CD4-positive, alpha-beta memory T cell (primary cell): ENCODE measurements around the gene ROBO1. TPM values are rescaled to one million over a fixed set of nuclear protein-coding genes. Genes with fewer than 3 reads are reported as not detected.

Experiments used
- CTCF ChIA-PET: fragments of 350-600 bp; sonication (Branson Sonifier 250); formaldehyde crosslinking; loops from one replicate; lab custom pipeline; 2021; ENCODE audit warnings: inconsistent platforms; ENCODE audit not compliant: partially characterized antibody; lab: Charles Lee
- POLR2A ChIA-PET: fragments of 350-600 bp; sonication (Branson Sonifier 250); formaldehyde crosslinking; loops from one replicate; lab custom pipeline; 2021; ENCODE audit not compliant: partially characterized antibody; lab: Charles Lee
- DNase-seq, 5 donors: peaks; one replicate each; pipeline versions ENCODE4 v3.0.0 to v3.0.0-alpha.2; 2020 to 2022; ENCODE audit warnings: mixed read lengths in 1 of 5
- H3K27ac ChIP-seq: one replicate; pipeline ENCODE4 v1.7.0; 2013; ENCODE audit warnings: low read depth, low read length
- H3K27me3 ChIP-seq: 2 replicates; pipeline ENCODE4 v1.7.0; 2013; ENCODE audit warnings: mild to moderate bottlenecking, low read length, moderate library complexity; ENCODE audit not compliant: insufficient read depth
- H3K36me3 ChIP-seq: 2 replicates; pipeline ENCODE4 v1.7.0; 2013; ENCODE audit warnings: mild to moderate bottlenecking, low read length, moderate library complexity; ENCODE audit not compliant: insufficient read depth
- H3K4me1 ChIP-seq: 2 replicates; pipeline ENCODE4 v1.7.0; 2013; ENCODE audit warnings: mild to moderate bottlenecking, low read length, moderate library complexity; ENCODE audit not compliant: insufficient read depth
- H3K4me3 ChIP-seq, 2 donors: one replicate each; pipeline ENCODE4 v1.7.0; 2013; ENCODE audit warnings: low read length in 2 of 2, mild to moderate bottlenecking in 1 of 2
- H3K9me3 ChIP-seq, 2 donors: one replicate each; pipeline ENCODE4 v1.7.0; 2013; ENCODE audit warnings: low read length in 2 of 2, control low read depth in 1 of 2; ENCODE audit not compliant: control insufficient read depth in 1 of 2
- H3K27ac Mint-ChIP-seq, 7 donors: one replicate each; pipeline ENCODE4 v1.8.0; 2020 to 2021; ENCODE audit warnings: mixed read lengths in 7 of 7, mild to moderate bottlenecking in 6 of 7, inconsistent platforms in 3 of 7, moderate library complexity in 3 of 7
- H3K27me3 Mint-ChIP-seq, 2 donors: one replicate each; pipeline ENCODE4 v1.8.0; 2020 to 2021; ENCODE audit warnings: mixed read lengths in 2 of 2
- H3K36me3 Mint-ChIP-seq, 2 donors: one replicate each; pipeline ENCODE4 v1.8.0; 2020 to 2021; ENCODE audit warnings: mixed read lengths in 2 of 2, inconsistent platforms in 1 of 2, mild to moderate bottlenecking in 1 of 2
- H3K4me1 Mint-ChIP-seq, 4 donors: one replicate each; pipeline ENCODE4 v1.8.0; 2020 to 2021; ENCODE audit warnings: mixed read lengths in 4 of 4, mild to moderate bottlenecking in 1 of 4
- H3K4me3 Mint-ChIP-seq, 8 donors: one replicate each; pipeline ENCODE4 v1.8.0; 2020 to 2021; ENCODE audit warnings: mixed read lengths in 8 of 8, mild to moderate bottlenecking in 7 of 8, moderate library complexity in 6 of 8, inconsistent platforms in 3 of 8
- H3K9me3 Mint-ChIP-seq, 8 donors: one replicate each; pipeline ENCODE4 v1.8.0; 2020 to 2021; ENCODE audit warnings: mixed read lengths in 8 of 8, mild to moderate bottlenecking in 5 of 8, inconsistent platforms in 3 of 8, moderate library complexity in 1 of 8
- intact Hi-C: fragments of 100-400 bp; cut with micrococcal nuclease; formaldehyde crosslinking; loops from one replicate; pipeline ENCODE4 v1.15.1; 2023
- polyA plus RNA-seq, 2 donors: library from polyadenylated mRNA; unstranded; fragments of 300-500 nt; fragmentation: Illumina TruSeq; gene quantifications; one replicate each; pipeline ENCODE4 v1.2.3, GENCODE V29; 2021
- total RNA-seq, 2 experiments: library from RNA; stranded (reverse); gene quantifications; one replicate each; pipeline ENCODE4 v1.2.3, GENCODE V29; 2021

The ROBO1 gene
- total and polyA plus RNA-seq, 4 experiments from 2014 or later, result not detected

- Mint-ChIP-seq H3K27ac (no peak overlapping the region), H3K4me3 (no peak overlapping the region), H3K4me1 (no peaks in the 10 kb centered on the region), H3K9me3 (peaks cover 2 to 14% (median 7%) of the 10 kb centered on the region in 8 donors), H3K36me3 (no peaks in the 10 kb centered on the region), H3K27me3 (no peaks in the 10 kb centered on the region)
- Histone ChIP-seq H3K4me3 (no peak overlapping the region), H3K9me3 (peaks cover 0 to 5% of the 10 kb centered on the region in 2 donors), H3K27me3 (no peaks in the 10 kb centered on the region), H3K27ac (no peak overlapping the region), H3K36me3 (no peaks in the 10 kb centered on the region), H3K4me1 (no peaks in the 10 kb centered on the region)
- ChIA-PET POLR2A (no interaction called here), CTCF (no interaction called here)
- DNase-seq, result no peak
- intact Hi-C loops, result no loop called here
Measured at GRCh38 chr3:79598594-79598993, 169.2 kb downstream of the ROBO1 start.

- Mint-ChIP-seq H3K9me3 (peaks cover 3 to 13% (median 5%) of the 10 kb centered on the region in 8 donors), H3K36me3 (no peaks in the 10 kb centered on the region), H3K4me1 (no peaks in the 10 kb centered on the region), H3K27me3 (no peaks in the 10 kb centered on the region), H3K27ac (no peak overlapping the region), H3K4me3 (no peak overlapping the region)
- no peaks in the 10 kb centered on the region for H3K27me3 ChIP-seq
- ChIA-PET POLR2A (no interaction called here), CTCF (no interaction called here)
- no peak for DNase-seq
- no peaks in the 10 kb centered on the region for H3K4me1 ChIP-seq
- peaks cover 0 to 5% of the 10 kb centered on the region in 2 donors for H3K9me3 ChIP-seq
- no peaks in the 10 kb centered on the region for H3K36me3 ChIP-seq
- no peak overlapping the region for H3K4me3 ChIP-seq
- intact Hi-C loops, result no loop called here
- no peak overlapping the region for H3K27ac ChIP-seq
Measured at GRCh38 chr3:79597709-79598108, 170.1 kb downstream of the ROBO1 start.

- no peak for DNase-seq
- no peak overlapping the region for H3K27ac ChIP-seq
- H3K4me1 ChIP-seq, result no peaks in the 10 kb centered on the region
- Mint-ChIP-seq H3K9me3 (peaks cover 0 to 14% (median 4%) of the 10 kb centered on the region in 8 donors), H3K4me1 (no peaks in the 10 kb centered on the region), H3K4me3 (no peak overlapping the region), H3K36me3 (no peaks in the 10 kb centered on the region), H3K27me3 (no peaks in the 10 kb centered on the region), H3K27ac (no peak overlapping the region)
- no peaks in the 10 kb centered on the region for H3K36me3 ChIP-seq
- intact Hi-C loops, result no loop called here
- no peaks in the 10 kb centered on the region for H3K27me3 ChIP-seq
- POLR2A ChIA-PET, result no interaction called here
- H3K4me3 ChIP-seq, result no peak overlapping the region
- CTCF ChIA-PET, result no interaction called here
- H3K9me3 ChIP-seq, result no peaks in the 10 kb centered on the region
Measured at GRCh38 chr3:79587150-79587549, 180.6 kb downstream of the ROBO1 start.

- H3K36me3 Mint-ChIP-seq, result no peaks in the 10 kb centered on the region
- Histone ChIP-seq H3K9me3 (no peaks in the 10 kb centered on the region), H3K4me3 (no peak overlapping the region), H3K36me3 (no peaks in the 10 kb centered on the region), H3K4me1 (no peaks in the 10 kb centered on the region), H3K27ac (no peak overlapping the region), H3K27me3 (no peaks in the 10 kb centered on the region)
- H3K9me3 Mint-ChIP-seq, result peaks cover 0 to 12% (median 4%) of the 10 kb centered on the region in 8 donors
- no peak for DNase-seq
- H3K27me3 Mint-ChIP-seq, result no peaks in the 10 kb centered on the region
- H3K4me1 Mint-ChIP-seq, result no peaks in the 10 kb centered on the region
- no peak overlapping the region for H3K4me3 Mint-ChIP-seq
- CTCF ChIA-PET, result no interaction called here
- intact Hi-C loops, result no loop called here
- POLR2A ChIA-PET, result no interaction called here
- no peak overlapping the region for H3K27ac Mint-ChIP-seq
Measured at GRCh38 chr3:79586232-79586631, 181.6 kb downstream of the ROBO1 start.

GRCh38 chr3:79572930-79573329 lies 194.9 kb downstream of the ROBO1 start:
- no peaks in the 10 kb centered on the region for H3K4me1 ChIP-seq
- H3K4me3 ChIP-seq, result no peak overlapping the region
- H3K4me3 Mint-ChIP-seq, result no peak overlapping the region
- peaks cover 0 to 7% (median 2%) of the 10 kb centered on the region in 8 donors for H3K9me3 Mint-ChIP-seq
- H3K36me3 Mint-ChIP-seq, result no peaks in the 10 kb centered on the region
- H3K27ac ChIP-seq, result no peak overlapping the region
- no peaks in the 10 kb centered on the region for H3K4me1 Mint-ChIP-seq
- intact Hi-C loops, result no loop called here
- H3K36me3 ChIP-seq, result no peaks in the 10 kb centered on the region
- ChIA-PET POLR2A (no interaction called here), CTCF (no interaction called here)
- no peaks in the 10 kb centered on the region for H3K27me3 ChIP-seq
- H3K27ac Mint-ChIP-seq, result no peak overlapping the region
- H3K27me3 Mint-ChIP-seq, result no peaks in the 10 kb centered on the region
- no peaks in the 10 kb centered on the region for H3K9me3 ChIP-seq
- DNase-seq, result no peak

GRCh38 chr3:79568938-79569337 lies 198.9 kb downstream of the ROBO1 start:
- CTCF ChIA-PET, result no interaction called here
- H3K9me3 Mint-ChIP-seq, result peaks cover 0 to 13% (median 3%) of the 10 kb centered on the region in 8 donors
- POLR2A ChIA-PET, result no interaction called here

GRCh38 chr3:79564192-79564591 lies 203.6 kb downstream of the ROBO1 start:
- H3K4me3 Mint-ChIP-seq, result no peak overlapping the region
- no peak for DNase-seq

More at GRCh38 chr3:79568938-79569337, 198.9 kb downstream of the ROBO1 start:
- H3K27me3 ChIP-seq, result no peaks in the 10 kb centered on the region
- Mint-ChIP-seq H3K27ac (no peak overlapping the region), H3K4me3 (no peak overlapping the region), H3K27me3 (no peaks in the 10 kb centered on the region), H3K4me1 (no peaks in the 10 kb centered on the region), H3K36me3 (no peaks in the 10 kb centered on the region)
- DNase-seq, result no peak
- no peaks in the 10 kb centered on the region for H3K36me3 ChIP-seq
- intact Hi-C loops, result no loop called here
- no peaks in the 10 kb centered on the region for H3K9me3 ChIP-seq
- H3K27ac ChIP-seq, result no peak overlapping the region
- no peak overlapping the region for H3K4me3 ChIP-seq
- H3K4me1 ChIP-seq, result no peaks in the 10 kb centered on the region

GRCh38 chr3:79560698-79561097 lies 207.1 kb downstream of the ROBO1 start:
- no peak for DNase-seq
- no peak overlapping the region for H3K4me3 Mint-ChIP-seq
- Histone ChIP-seq H3K4me1 (no peaks in the 10 kb centered on the region), H3K27me3 (no peaks in the 10 kb centered on the region), H3K4me3 (no peak overlapping the region), H3K27ac (no peak overlapping the region), H3K36me3 (no peaks in the 10 kb centered on the region), H3K9me3 (no peaks in the 10 kb centered on the region)
- peaks cover 0 to 16% (median 6%) of the 10 kb centered on the region in 8 donors for H3K9me3 Mint-ChIP-seq
- H3K27ac Mint-ChIP-seq, result no peak overlapping the region
- no peaks in the 10 kb centered on the region for H3K4me1 Mint-ChIP-seq
- no peaks in the 10 kb centered on the region for H3K27me3 Mint-ChIP-seq
- intact Hi-C loops, result no loop called here
- ChIA-PET POLR2A (no interaction called here), CTCF (no interaction called here)
- no peaks in the 10 kb centered on the region for H3K36me3 Mint-ChIP-seq

More at GRCh38 chr3:79564192-79564591, 203.6 kb downstream of the ROBO1 start:
- no peaks in the 10 kb centered on the region for H3K4me1 ChIP-seq
- H3K9me3 Mint-ChIP-seq, result peaks cover 0 to 21% (median 7%) of the 10 kb centered on the region in 8 donors
- no peaks in the 10 kb centered on the region for H3K4me1 Mint-ChIP-seq
- no peak overlapping the region for H3K27ac Mint-ChIP-seq
- ChIA-PET CTCF (no interaction called here), POLR2A (no interaction called here)
- H3K4me3 ChIP-seq, result no peak overlapping the region
- H3K27me3 ChIP-seq, result no peaks in the 10 kb centered on the region
- intact Hi-C loops, result no loop called here
- H3K27me3 Mint-ChIP-seq, result no peaks in the 10 kb centered on the region
- H3K27ac ChIP-seq, result no peak overlapping the region
- H3K36me3 Mint-ChIP-seq, result no peaks in the 10 kb centered on the region
- no peaks in the 10 kb centered on the region for H3K9me3 ChIP-seq
- H3K36me3 ChIP-seq, result no peaks in the 10 kb centered on the region
